Stimulated activated CD8-positive, alpha-beta memory T cell treated with anti-CD3 and anti-CD28 coated beads, Interleukin-12 subunit alpha, Interleukin-12 subunit beta, amount 100 ng/mL, for 24 hours (primary cell): Measurements from ENCODE around the gene BZW2.

ENCODE experiments used
- DNase-seq: peaks from one replicate; pipeline ENCODE4 v3.0.0-alpha.2; 2020; ENCODE audit errors: extremely low read depth

BZW2 gene

GRCh38 chr7:16645593-16646471 is at the start of gene BZW2, which contains the start of gene ANKMY2:
TSS of gene BZW2 (plus strand) at chr7:16646181. CDS start at chr7:16665444, 19,263 bp downstream.
TSS of gene ANKMY2 (minus strand) at chr7:16645754. CDS start at chr7:16645573, 181 bp downstream.
- peak; percentile 78 for DNase-seq

- no peak for DNase-seq
Measured at GRCh38 chr7:16598015-16598414, 48.0 kb upstream of the BZW2 start.

GRCh38 chr7:16599860-16600259 is 46.1 kb upstream of the BZW2 start:
- no peak for DNase-seq

- no peak for DNase-seq
Measured at GRCh38 chr7:16603633-16604032, 42.3 kb upstream of the BZW2 start.

GRCh38 chr7:16604054-16604453 is 41.9 kb upstream of the BZW2 start:
- DNase-seq: no peak

GRCh38 chr7:16606704-16607103 is 39.3 kb upstream of the BZW2 start:
- no peak for DNase-seq

- no peak for DNase-seq
Measured at GRCh38 chr7:16609842-16610450, 36.0 kb upstream of the BZW2 start.

GRCh38 chr7:16611711-16612110 is 34.3 kb upstream of the BZW2 start:
- no peak for DNase-seq

GRCh38 chr7:16615228-16615627 is 30.8 kb upstream of the BZW2 start:
- no peak for DNase-seq

- DNase-seq: no peak
Measured at GRCh38 chr7:16616122-16616521, 29.9 kb upstream of the BZW2 start.

GRCh38 chr7:16616542-16616941 is 29.4 kb upstream of the BZW2 start:
- no peak for DNase-seq

- DNase-seq: no peak
Measured at GRCh38 chr7:16619979-16620408, 26.0 kb upstream of the BZW2 start.

GRCh38 chr7:16626388-16626787 is 19.6 kb upstream of the BZW2 start:
- DNase-seq: no peak

GRCh38 chr7:16627236-16627635 is 18.7 kb upstream of the BZW2 start:
- no peak for DNase-seq

GRCh38 chr7:16630654-16631053 is 15.3 kb upstream of the BZW2 start:
- DNase-seq: no peak

- no peak for DNase-seq
Measured at GRCh38 chr7:16634271-16634738, 11.7 kb upstream of the BZW2 start.

GRCh38 chr7:16636555-16637101 is 9.4 kb upstream of the BZW2 start:
- no peak for DNase-seq

- no peak for DNase-seq
Measured at GRCh38 chr7:16637379-16637778, 8.6 kb upstream of the BZW2 start.

GRCh38 chr7:16638282-16639280 is 7.4 kb upstream of the BZW2 start:
- no peak for DNase-seq

GRCh38 chr7:16644157-16644556 is 1.8 kb upstream of the BZW2 start:
- no peak for DNase-seq
